ENCODE data around the gene ROR2.

Gene ROR2

GRCh38 chr9:91678807-91679580 is 271.0 kb downstream of the ROR2 start:
- no peak for DNase-seq

GRCh38 chr9:91677822-91678436 is 272.1 kb downstream of the ROR2 start:
- H2AFZ ChIP-seq (ENCODE audit: low read depth, low read length), result no peak overlapping the region

More at GRCh38 chr9:91678807-91679580, 271.0 kb downstream of the ROR2 start:
- H3K79me2 ChIP-seq (ENCODE audit: insufficient read depth, low read length), result no peaks in the 10 kb centered on the region
- no peak for ATAC-seq (ENCODE audit: insufficient read depth, low read depth)
- no peak overlapping the region for H3K4me3 ChIP-seq (ENCODE audit: low read depth in 1 of 2, low read length in 2 of 2)
- H2AFZ ChIP-seq (ENCODE audit: low read depth, low read length), result no peak overlapping the region
- H3K9me3 ChIP-seq (ENCODE audit: insufficient read depth, low read length, severe bottlenecking), result no peaks in the 10 kb centered on the region
- H3K36me3 ChIP-seq (ENCODE audit: insufficient read depth, low read length), result no peaks in the 10 kb centered on the region
- no peak overlapping the region for H3K27ac ChIP-seq (ENCODE audit: low read length)
- H3K9ac ChIP-seq (ENCODE audit: low read depth, low read length), result no peak overlapping the region
- no peak overlapping the region for H3K4me2 ChIP-seq (ENCODE audit: insufficient read depth, low read length)
- TF ChIP-seq CTCF (IDR thresholded peaks at IDR 0.05; ENCODE audit: borderline replicate concordance, extremely low read depth, low read length, poor library complexity, severe bottlenecking) (no peak), EZH2 (IDR thresholded peaks at IDR 0.05; ENCODE audit: borderline replicate concordance, low read depth, low read length, severe bottlenecking) (no peak)
- H4K20me1 ChIP-seq (ENCODE audit: insufficient read depth, low read length), result no peaks in the 10 kb centered on the region
- H3K4me1 ChIP-seq (ENCODE audit: insufficient read depth, low read length), result no peaks in the 10 kb centered on the region
- H3K27me3 ChIP-seq (ENCODE audit: insufficient read depth, low read length, poor library complexity), result peaks cover 7% of the 10 kb centered on the region

GRCh38 chr9:91677331-91677730 is 272.7 kb downstream of the ROR2 start:
- no peak overlapping the region for H3K9ac ChIP-seq (ENCODE audit: low read depth, low read length)
- peaks cover 7% of the 10 kb centered on the region for H3K27me3 ChIP-seq (ENCODE audit: insufficient read depth, low read length, poor library complexity)
- H3K4me3 ChIP-seq (ENCODE audit: low read depth in 1 of 2, low read length in 2 of 2), result no peak overlapping the region
- H4K20me1 ChIP-seq (ENCODE audit: insufficient read depth, low read length), result no peaks in the 10 kb centered on the region
- no peaks in the 10 kb centered on the region for H3K9me3 ChIP-seq (ENCODE audit: insufficient read depth, low read length, severe bottlenecking)
- no peaks in the 10 kb centered on the region for H3K79me2 ChIP-seq (ENCODE audit: insufficient read depth, low read length)
- H3K4me2 ChIP-seq (ENCODE audit: insufficient read depth, low read length), result no peak overlapping the region
- H3K4me1 ChIP-seq (ENCODE audit: insufficient read depth, low read length), result no peaks in the 10 kb centered on the region
- TF ChIP-seq CTCF (IDR thresholded peaks at IDR 0.05; ENCODE audit: borderline replicate concordance, extremely low read depth, low read length, poor library complexity, severe bottlenecking) (no peak), EZH2 (IDR thresholded peaks at IDR 0.05; ENCODE audit: borderline replicate concordance, low read depth, low read length, severe bottlenecking) (no peak)
- H3K36me3 ChIP-seq (ENCODE audit: insufficient read depth, low read length), result no peaks in the 10 kb centered on the region
- no peak overlapping the region for H3K27ac ChIP-seq (ENCODE audit: low read length)
- DNase-seq (no peak), ATAC-seq (ENCODE audit: insufficient read depth, low read depth) (no peak)
- H2AFZ ChIP-seq (ENCODE audit: low read depth, low read length), result no peak overlapping the region

More at GRCh38 chr9:91677822-91678436, 272.1 kb downstream of the ROR2 start:
- peaks cover 7% of the 10 kb centered on the region for H3K27me3 ChIP-seq (ENCODE audit: insufficient read depth, low read length, poor library complexity)
- ATAC-seq (ENCODE audit: insufficient read depth, low read depth), result no peak
- no peak overlapping the region for H3K4me2 ChIP-seq (ENCODE audit: insufficient read depth, low read length)
- H4K20me1 ChIP-seq (ENCODE audit: insufficient read depth, low read length), result no peaks in the 10 kb centered on the region
- no peak for DNase-seq
- H3K4me3 ChIP-seq (ENCODE audit: low read depth in 1 of 2, low read length in 2 of 2), result no peak overlapping the region
- TF ChIP-seq CTCF (IDR thresholded peaks at IDR 0.05; ENCODE audit: borderline replicate concordance, extremely low read depth, low read length, poor library complexity, severe bottlenecking) (no peak), EZH2 (IDR thresholded peaks at IDR 0.05; ENCODE audit: borderline replicate concordance, low read depth, low read length, severe bottlenecking) (no peak)
- no peaks in the 10 kb centered on the region for H3K79me2 ChIP-seq (ENCODE audit: insufficient read depth, low read length)
- no peaks in the 10 kb centered on the region for H3K36me3 ChIP-seq (ENCODE audit: insufficient read depth, low read length)
- no peak overlapping the region for H3K9ac ChIP-seq (ENCODE audit: low read depth, low read length)
- H3K27ac ChIP-seq (ENCODE audit: low read length), result no peak overlapping the region
- no peaks in the 10 kb centered on the region for H3K9me3 ChIP-seq (ENCODE audit: insufficient read depth, low read length, severe bottlenecking)
- H3K4me1 ChIP-seq (ENCODE audit: insufficient read depth, low read length), result no peaks in the 10 kb centered on the region
